Neutrophil (primary cell): ENCODE measurements around the gene CLINT1.
A peak's percentile ranks its signal among the peaks of the same experiment; 100 is the strongest.
"Not testable (repeated sequence)": the region's sequence is repeated elsewhere in the genome, so short reads cannot be mapped to it uniquely, and the experiment has no call there.

Experiments
- H3K27ac ChIP-seq: fragments of 200-600 bp; sonication (generic); 2 replicates; pipeline ENCODE4 v1.5.1; 2016; ENCODE audit warnings: mild to moderate bottlenecking, moderate library complexity
- H3K27me3 ChIP-seq: fragments of 200-600 bp; sonication (generic); 2 replicates; pipeline ENCODE4 v1.6.0; 2016; ENCODE audit warnings: mild to moderate bottlenecking
- H3K36me3 ChIP-seq: fragments of 200-600 bp; sonication (generic); 2 replicates; pipeline ENCODE4 v1.5.1; 2017
- H3K4me1 ChIP-seq, 2 experiments: fragments of 200-600 bp in 1 of 2; sonication (generic) in 1 of 2; 1 replicate in 1 of 2; 2 replicates in 1 of 2; pipeline versions ENCODE4 v1.5.1 to v1.6.1; 2013 to 2016; ENCODE audit warnings: low read depth in 1 of 2, low read length in 1 of 2, mild to moderate bottlenecking in 1 of 2, moderate library complexity in 1 of 2; ENCODE audit not compliant: control insufficient read depth in 1 of 2, insufficient read depth in 1 of 2
- H3K4me3 ChIP-seq, 2 experiments: fragments of 200-600 bp in 1 of 2; sonication (generic) in 1 of 2; 1 replicate in 1 of 2; 2 replicates in 1 of 2; pipeline ENCODE4 v1.5.1; 2013 to 2016; ENCODE audit warnings: low read depth in 1 of 2, low read length in 1 of 2, mild to moderate bottlenecking in 1 of 2, moderate library complexity in 1 of 2
- H3K9me3 ChIP-seq: fragments of 200-600 bp; sonication (generic); 2 replicates; pipeline ENCODE4 v1.5.1; 2016
- TF ChIP-seq, protein P1 (sequence below): fragments of 200-600 bp; sonication (generic); IDR thresholded peaks from 2 replicates; pipeline ENCODE4 v1.5.1; 2016; ENCODE audit warnings: antibody characterized with exemption

The CLINT1 gene

DNA sequence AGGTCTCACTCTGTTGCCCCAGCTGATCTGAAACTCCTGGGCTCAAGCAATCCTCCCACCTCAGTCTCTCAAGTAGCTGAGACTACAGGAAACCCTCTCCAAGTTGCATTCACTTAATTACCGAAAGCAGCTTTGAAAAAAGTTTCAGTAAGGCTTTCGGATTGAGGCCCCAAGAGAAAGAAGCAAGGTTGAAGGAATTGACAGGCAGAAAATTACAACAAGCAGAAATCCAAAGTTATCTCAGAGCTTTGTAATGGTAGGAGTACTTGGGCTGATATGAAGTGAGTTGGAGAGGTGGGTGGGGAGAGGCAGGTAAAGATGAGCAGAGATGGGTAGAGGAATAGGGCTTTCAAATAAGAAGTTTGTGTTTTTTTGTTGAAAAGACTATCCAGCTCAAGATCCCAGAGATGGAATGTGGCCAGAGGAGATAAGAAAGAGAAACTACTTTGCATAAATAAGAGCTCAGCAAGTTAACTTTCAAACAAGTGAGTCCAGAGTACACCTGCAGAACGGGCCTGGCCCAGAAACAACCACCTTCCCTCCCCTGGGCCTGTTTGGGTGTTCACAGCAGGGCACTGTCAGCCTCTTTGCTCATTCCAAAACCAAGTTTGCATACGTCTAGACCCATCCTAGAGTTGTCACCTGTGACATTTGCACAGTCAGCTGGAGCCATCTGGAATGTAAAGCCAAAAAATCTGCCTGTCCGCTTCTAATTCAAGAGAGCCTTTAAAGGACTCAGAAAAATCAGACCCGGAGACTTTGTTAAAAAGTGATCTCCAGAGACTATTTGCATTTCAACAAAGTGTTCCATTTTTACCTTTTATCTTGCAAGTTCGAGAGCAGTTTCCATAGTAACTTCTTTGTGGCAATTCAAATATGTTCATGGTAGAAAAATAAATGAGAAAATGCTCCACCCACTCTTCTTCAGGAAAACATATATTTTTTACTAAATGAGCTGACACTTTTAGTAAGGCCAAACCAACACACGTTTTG, 2.2 kb upstream of the CLINT1 start:
- Histone ChIP-seq H3K4me3 (no peak overlapping the region), H3K27me3 (no peaks in the 10 kb centered on the region), H3K9me3 (no peaks in the 10 kb centered on the region), H3K4me1 (peaks cover 60 to 64% of the 10 kb centered on the region in 2 experiments), H3K36me3 (no peaks in the 10 kb centered on the region), H3K27ac (peak overlapping the region; percentile 50)
- TF ChIP-seq, protein P1, sequence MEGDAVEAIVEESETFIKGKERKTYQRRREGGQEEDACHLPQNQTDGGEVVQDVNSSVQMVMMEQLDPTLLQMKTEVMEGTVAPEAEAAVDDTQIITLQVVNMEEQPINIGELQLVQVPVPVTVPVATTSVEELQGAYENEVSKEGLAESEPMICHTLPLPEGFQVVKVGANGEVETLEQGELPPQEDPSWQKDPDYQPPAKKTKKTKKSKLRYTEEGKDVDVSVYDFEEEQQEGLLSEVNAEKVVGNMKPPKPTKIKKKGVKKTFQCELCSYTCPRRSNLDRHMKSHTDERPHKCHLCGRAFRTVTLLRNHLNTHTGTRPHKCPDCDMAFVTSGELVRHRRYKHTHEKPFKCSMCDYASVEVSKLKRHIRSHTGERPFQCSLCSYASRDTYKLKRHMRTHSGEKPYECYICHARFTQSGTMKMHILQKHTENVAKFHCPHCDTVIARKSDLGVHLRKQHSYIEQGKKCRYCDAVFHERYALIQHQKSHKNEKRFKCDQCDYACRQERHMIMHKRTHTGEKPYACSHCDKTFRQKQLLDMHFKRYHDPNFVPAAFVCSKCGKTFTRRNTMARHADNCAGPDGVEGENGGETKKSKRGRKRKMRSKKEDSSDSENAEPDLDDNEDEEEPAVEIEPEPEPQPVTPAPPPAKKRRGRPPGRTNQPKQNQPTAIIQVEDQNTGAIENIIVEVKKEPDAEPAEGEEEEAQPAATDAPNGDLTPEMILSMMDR = no peak

DNA sequence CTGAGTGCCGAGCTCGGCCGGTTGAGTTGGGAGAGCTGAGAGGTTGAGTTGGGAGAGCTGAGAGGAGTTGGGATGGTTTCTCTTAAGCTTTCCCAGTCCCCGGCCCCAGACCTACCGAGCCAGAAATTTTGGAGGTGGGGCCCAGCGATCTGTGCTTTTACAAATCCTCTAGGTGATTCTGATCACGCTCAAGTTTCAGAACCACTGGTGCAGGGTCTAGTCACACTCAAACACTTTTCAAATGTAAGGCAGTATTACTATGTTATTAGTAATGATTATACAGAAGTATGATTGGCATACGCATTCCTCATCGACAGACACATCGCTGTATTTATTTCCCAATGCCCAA, 256 bp upstream of the CLINT1 start:
- H3K36me3 ChIP-seq = no peaks in the 10 kb centered on the region
- H3K4me3 ChIP-seq = peak overlapping the region; percentile 69 to 89
- H3K4me1 ChIP-seq = peaks cover 79 to 84% of the 10 kb centered on the region in 2 experiments
- no peaks in the 10 kb centered on the region for H3K27me3 ChIP-seq
- H3K27ac ChIP-seq = peak overlapping the region; percentile 93
- TF ChIP-seq, protein P1 = no peak
- no peaks in the 10 kb centered on the region for H3K9me3 ChIP-seq

GRCh38 chr5:157857816-157858526, 974 bp downstream of the CLINT1 start:
- Histone ChIP-seq H3K9me3 (no peaks in the 10 kb centered on the region), H3K4me3 (peak overlapping the region; percentile 69 to 89), H3K4me1 (peaks cover 80 to 89% of the 10 kb centered on the region in 2 experiments)

GRCh38 chr5:157855404-157855994, 3.4 kb downstream of the CLINT1 start:
- H3K4me1 ChIP-seq = peaks cover 77 to 87% of the 10 kb centered on the region in 2 experiments
- TF ChIP-seq, protein P1 = peak; percentile 30
- no peaks in the 10 kb centered on the region for H3K9me3 ChIP-seq
- no peaks in the 10 kb centered on the region for H3K36me3 ChIP-seq
- H3K4me3 ChIP-seq = no peak overlapping the region
- H3K27me3 ChIP-seq = no peaks in the 10 kb centered on the region
- peak overlapping the region; percentile 93 for H3K27ac ChIP-seq

More at GRCh38 chr5:157857816-157858526, 974 bp downstream of the CLINT1 start:
- Histone ChIP-seq H3K27me3 (no peaks in the 10 kb centered on the region), H3K27ac (peak overlapping the region; percentile 93), H3K36me3 (no peaks in the 10 kb centered on the region)
- TF ChIP-seq, protein P1 = no peak

GRCh38 chr5:157853365-157853764, 5.6 kb downstream of the CLINT1 start:
- H3K36me3 ChIP-seq, H3K4me3 ChIP-seq, H3K27me3 ChIP-seq, H3K9me3 ChIP-seq, H3K27ac ChIP-seq: not testable (repeated sequence)
- peaks cover 58 to 70% of the 10 kb centered on the region in 2 experiments for H3K4me1 ChIP-seq
